Fibroblast of the conjunctiva (primary cell): ENCODE measurements around the gene RTL5.
"Not testable (repeated sequence)": the region's sequence is repeated elsewhere in the genome, so short reads cannot be mapped to it uniquely, and the experiment has no call there.

Source experiments
- DNase-seq: peaks from one replicate; pipeline ENCODE4 v3.0.0-alpha.2; 2010; ENCODE audit warnings: low read depth

The RTL5 gene

GRCh38 chrX:72131317-72132294, at the start of gene RTL5:
TSS of gene RTL5 (minus strand) at chrX:72131915.
- peak; percentile 71 for DNase-seq

GRCh38 chrX:72180539-72180938, 48.8 kb upstream of the RTL5 start:
- no peak for DNase-seq

GRCh38 chrX:72176981-72177380, 45.3 kb upstream of the RTL5 start:
- no peak for DNase-seq

- DNase-seq = not testable (repeated sequence)
These were observed 44.6 kb upstream of the RTL5 start for GRCh38 chrX:72176289-72176688.

- no peak for DNase-seq
These were observed 37.5 kb upstream of the RTL5 start for GRCh38 chrX:72169008-72169728.

- no peak for DNase-seq
These were observed 33.8 kb upstream of the RTL5 start for GRCh38 chrX:72165551-72165950.

- DNase-seq = no peak
These were observed 28.1 kb upstream of the RTL5 start for GRCh38 chrX:72159769-72160168.

GRCh38 chrX:72158773-72159172, 27.1 kb upstream of the RTL5 start:
- DNase-seq = no peak

GRCh38 chrX:72146527-72146926, 14.8 kb upstream of the RTL5 start:
- DNase-seq = no peak

GRCh38 chrX:72145181-72145580, 13.5 kb upstream of the RTL5 start:
- DNase-seq = no peak

- no peak for DNase-seq
These were observed 11.8 kb upstream of the RTL5 start for GRCh38 chrX:72143609-72143907.

- DNase-seq = no peak
These were observed 11.3 kb upstream of the RTL5 start for GRCh38 chrX:72142794-72143608.

GRCh38 chrX:72142094-72142793, 10.5 kb upstream of the RTL5 start:
- DNase-seq = no peak

- no peak for DNase-seq
These were observed 9.8 kb upstream of the RTL5 start for GRCh38 chrX:72141372-72142004.

GRCh38 chrX:72139538-72139937, 7.8 kb upstream of the RTL5 start:
- DNase-seq = no peak

GRCh38 chrX:72137846-72138495, 6.3 kb upstream of the RTL5 start:
- DNase-seq = no peak

- no peak for DNase-seq
These were observed 2.3 kb upstream of the RTL5 start for GRCh38 chrX:72133851-72134546.

- no peak for DNase-seq
These were observed 741 bp upstream of the RTL5 start for GRCh38 chrX:72132456-72132855.

- no peak for DNase-seq
These were observed 909 bp downstream of the RTL5 start for GRCh38 chrX:72130762-72131250.

- DNase-seq = no peak
These were observed 1.5 kb downstream of the RTL5 start for GRCh38 chrX:72130156-72130761.
